Loucy (cell line): Measurements from ENCODE around the gene C2orf92.

Experiments used
- EZH2phosphoT487 ChIP-seq: fragments of 200-600 bp; IDR thresholded peaks from 2 replicates; pipeline ENCODE4 v1.6.1; 2018; ENCODE audit warnings: antibody characterized with exemption, mild to moderate bottlenecking, moderate library complexity, borderline replicate concordance
- TF ChIP-seq, protein P1 (sequence below): fragments of 200-600 bp; sonication (generic); conservative IDR thresholded peaks from 2 replicates; pipeline ENCODE4 v1.5.1; 2014; ENCODE audit warnings: mild to moderate bottlenecking, antibody characterized with exemption, low read length

DNA sequence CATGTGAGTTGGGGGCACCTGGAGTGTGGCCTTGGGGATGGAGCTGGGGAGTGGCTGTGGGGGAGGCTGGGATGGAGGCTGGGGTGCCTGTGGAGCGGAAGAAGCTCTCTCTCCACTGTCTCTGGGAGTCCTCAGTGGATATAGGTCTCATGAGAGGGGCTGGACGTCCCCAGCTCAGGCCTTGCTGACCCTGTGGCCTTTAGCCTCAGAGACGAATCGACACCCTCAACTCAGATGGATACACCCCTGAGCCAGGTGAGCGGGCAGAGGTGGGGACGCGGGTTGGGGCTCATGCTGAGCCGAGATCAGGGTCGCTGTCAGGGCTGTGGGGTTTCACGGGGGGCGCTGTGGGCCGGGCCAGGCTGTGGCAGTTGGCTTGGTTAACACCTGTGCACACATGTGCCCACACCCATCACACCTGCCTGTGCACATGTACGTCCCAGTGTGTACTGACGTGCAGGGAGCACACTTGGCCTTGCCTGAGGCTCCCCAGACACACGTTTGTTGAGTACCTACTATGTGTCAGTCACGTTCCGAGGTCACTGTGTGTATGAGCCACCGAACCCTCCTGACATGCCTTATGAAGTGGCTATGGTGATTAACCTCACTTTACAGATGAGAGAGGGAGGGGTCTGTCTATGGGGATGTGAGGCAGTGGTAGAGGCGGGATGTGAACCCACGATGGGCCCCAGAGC is 64.0 kb downstream of the C2orf92 start:
- TF ChIP-seq, protein P1, sequence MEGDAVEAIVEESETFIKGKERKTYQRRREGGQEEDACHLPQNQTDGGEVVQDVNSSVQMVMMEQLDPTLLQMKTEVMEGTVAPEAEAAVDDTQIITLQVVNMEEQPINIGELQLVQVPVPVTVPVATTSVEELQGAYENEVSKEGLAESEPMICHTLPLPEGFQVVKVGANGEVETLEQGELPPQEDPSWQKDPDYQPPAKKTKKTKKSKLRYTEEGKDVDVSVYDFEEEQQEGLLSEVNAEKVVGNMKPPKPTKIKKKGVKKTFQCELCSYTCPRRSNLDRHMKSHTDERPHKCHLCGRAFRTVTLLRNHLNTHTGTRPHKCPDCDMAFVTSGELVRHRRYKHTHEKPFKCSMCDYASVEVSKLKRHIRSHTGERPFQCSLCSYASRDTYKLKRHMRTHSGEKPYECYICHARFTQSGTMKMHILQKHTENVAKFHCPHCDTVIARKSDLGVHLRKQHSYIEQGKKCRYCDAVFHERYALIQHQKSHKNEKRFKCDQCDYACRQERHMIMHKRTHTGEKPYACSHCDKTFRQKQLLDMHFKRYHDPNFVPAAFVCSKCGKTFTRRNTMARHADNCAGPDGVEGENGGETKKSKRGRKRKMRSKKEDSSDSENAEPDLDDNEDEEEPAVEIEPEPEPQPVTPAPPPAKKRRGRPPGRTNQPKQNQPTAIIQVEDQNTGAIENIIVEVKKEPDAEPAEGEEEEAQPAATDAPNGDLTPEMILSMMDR = no peak
- no peak for TF ChIP-seq EZH2phosphoT487
